Hepatocyte (in vitro differentiated cells): ENCODE results near the gene SBNO2.

Source experiments
- EZH2 ChIP-seq: fragments of 200-600 bp; sonication (generic); IDR thresholded peaks from 2 replicates; pipeline ENCODE4 v1.6.1; 2016; ENCODE audit warnings: antibody characterized with exemption, mild to moderate bottlenecking, borderline replicate concordance
- TF ChIP-seq, protein P1 (sequence below): fragments of 200-600 bp; sonication (generic); IDR thresholded peaks from 2 replicates; pipeline ENCODE4 v1.5.1; 2016; ENCODE audit warnings: antibody characterized with exemption, mild to moderate bottlenecking; ENCODE audit not compliant: poor library complexity

DNA sequence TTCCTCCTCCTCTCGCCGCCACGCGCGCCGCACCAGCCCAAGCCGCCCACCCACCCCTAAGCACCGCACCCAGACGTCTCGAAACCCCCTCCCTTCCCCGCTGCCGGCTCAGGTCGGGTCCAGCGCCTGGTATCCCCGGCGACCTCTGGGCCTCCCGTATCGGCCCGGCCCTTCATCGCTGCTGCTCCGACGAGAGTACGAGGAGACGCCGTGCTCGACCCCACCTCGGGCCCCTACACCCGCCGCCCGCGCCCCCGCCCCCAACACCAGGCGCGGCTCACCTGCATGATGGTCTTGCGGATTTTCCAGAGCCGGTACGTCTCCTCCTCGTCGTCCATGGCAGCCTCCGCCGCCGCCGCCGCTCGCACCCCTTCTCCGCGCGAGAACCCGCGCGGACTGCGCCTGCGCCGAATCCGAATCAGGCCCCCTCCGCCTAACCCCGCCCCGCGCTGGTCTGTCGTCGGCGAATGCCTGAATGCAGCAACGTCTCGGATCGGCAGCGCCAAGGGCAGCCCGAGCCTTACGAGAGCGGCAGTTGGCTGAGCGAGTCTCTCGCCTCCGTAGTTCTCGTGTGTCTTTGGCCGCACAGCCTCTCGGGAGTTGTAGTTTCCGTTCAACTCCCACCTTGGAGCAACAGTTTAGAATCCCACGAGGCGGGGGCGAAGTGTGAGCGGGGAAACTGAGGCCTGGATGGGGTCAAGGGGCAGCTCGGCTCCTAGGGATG lies 78.9 kb downstream of the SBNO2 start, which contains the start of gene POLR2E:
- TF ChIP-seq, protein P1, sequence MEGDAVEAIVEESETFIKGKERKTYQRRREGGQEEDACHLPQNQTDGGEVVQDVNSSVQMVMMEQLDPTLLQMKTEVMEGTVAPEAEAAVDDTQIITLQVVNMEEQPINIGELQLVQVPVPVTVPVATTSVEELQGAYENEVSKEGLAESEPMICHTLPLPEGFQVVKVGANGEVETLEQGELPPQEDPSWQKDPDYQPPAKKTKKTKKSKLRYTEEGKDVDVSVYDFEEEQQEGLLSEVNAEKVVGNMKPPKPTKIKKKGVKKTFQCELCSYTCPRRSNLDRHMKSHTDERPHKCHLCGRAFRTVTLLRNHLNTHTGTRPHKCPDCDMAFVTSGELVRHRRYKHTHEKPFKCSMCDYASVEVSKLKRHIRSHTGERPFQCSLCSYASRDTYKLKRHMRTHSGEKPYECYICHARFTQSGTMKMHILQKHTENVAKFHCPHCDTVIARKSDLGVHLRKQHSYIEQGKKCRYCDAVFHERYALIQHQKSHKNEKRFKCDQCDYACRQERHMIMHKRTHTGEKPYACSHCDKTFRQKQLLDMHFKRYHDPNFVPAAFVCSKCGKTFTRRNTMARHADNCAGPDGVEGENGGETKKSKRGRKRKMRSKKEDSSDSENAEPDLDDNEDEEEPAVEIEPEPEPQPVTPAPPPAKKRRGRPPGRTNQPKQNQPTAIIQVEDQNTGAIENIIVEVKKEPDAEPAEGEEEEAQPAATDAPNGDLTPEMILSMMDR: no peak
- no peak for TF ChIP-seq EZH2
